IMR-90 (cell line): Measurements from ENCODE around the gene RNPEP.

Experiments used
- CEBPB ChIP-seq: IDR thresholded peaks from 2 replicates; pipeline ENCODE4 v1.6.1; 2012; ENCODE audit warnings: low read depth, low read length, improper control_type of control experiment
- CTCF ChIP-seq: conservative IDR thresholded peaks from 2 replicates; pipeline ENCODE4 v1.5.1; 2012; ENCODE audit warnings: mild to moderate bottlenecking, low read depth, low read length, improper control_type of control experiment
- FOS ChIP-seq: fragments of 150-350 bp; IDR thresholded peaks from 2 replicates; pipeline ENCODE4 v1.6.1; 2016; ENCODE audit warnings: low read depth, low read length
- MAFK ChIP-seq: IDR thresholded peaks from 2 replicates; pipeline ENCODE4 v1.6.1; 2012; ENCODE audit warnings: low read depth, low read length, improper control_type of control experiment
- MXI1 ChIP-seq: IDR thresholded peaks from 2 replicates; pipeline ENCODE4 v1.6.1; 2012; ENCODE audit warnings: low read depth, mild to moderate bottlenecking, low read length, moderate library complexity, borderline replicate concordance
- NFE2L2 ChIP-seq: fragments of 150-350 bp; IDR thresholded peaks from 2 replicates; pipeline ENCODE4 v1.6.1; 2016; ENCODE audit warnings: low read depth, mild to moderate bottlenecking, low read length
- POLR2A ChIP-seq: IDR thresholded peaks from 2 replicates; pipeline ENCODE4 v1.6.1; 2012; ENCODE audit warnings: mild to moderate bottlenecking, low read depth, low read length
- TF ChIP-seq, protein P1 (sequence below): fragments of 150-350 bp; IDR thresholded peaks from 2 replicates; pipeline ENCODE4 v1.6.1; 2016; ENCODE audit warnings: low read depth, mild to moderate bottlenecking, low read length, moderate library complexity, borderline replicate concordance

DNA sequence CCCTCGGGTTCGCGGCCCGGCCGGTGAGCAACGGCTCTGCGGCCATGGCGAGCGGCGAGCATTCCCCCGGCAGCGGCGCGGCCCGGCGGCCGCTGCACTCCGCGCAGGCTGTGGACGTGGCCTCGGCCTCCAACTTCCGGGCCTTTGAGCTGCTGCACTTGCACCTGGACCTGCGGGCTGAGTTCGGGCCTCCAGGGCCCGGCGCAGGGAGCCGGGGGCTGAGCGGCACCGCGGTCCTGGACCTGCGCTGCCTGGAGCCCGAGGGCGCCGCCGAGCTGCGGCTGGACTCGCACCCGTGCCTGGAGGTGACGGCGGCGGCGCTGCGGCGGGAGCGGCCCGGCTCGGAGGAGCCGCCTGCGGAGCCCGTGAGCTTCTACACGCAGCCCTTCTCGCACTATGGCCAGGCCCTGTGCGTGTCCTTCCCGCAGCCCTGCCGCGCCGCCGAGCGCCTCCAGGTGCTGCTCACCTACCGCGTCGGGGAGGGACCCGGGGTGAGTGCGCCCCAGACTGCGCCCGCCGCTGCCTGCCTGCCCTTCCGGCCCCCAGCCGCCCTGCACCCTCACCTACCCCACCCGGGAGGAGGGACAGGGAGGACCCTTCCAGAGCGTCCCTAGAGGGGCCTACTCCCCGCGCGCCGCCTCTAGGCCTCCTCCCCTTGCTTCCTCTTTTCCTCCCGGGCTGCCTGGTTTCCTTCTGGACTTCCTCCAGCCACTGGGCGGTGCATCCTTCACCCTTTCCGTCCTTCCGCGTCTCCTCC lies at the start of gene RNPEP:
- no peak for TF ChIP-seq NFE2L2
- TF ChIP-seq FOS, result no peak
- no peak for TF ChIP-seq CEBPB
- TF ChIP-seq CTCF, result peak; percentile 14; the same call in 1 of the 2 replicates
- TF ChIP-seq POLR2A, result peak; percentile 85
- 0 out of 2 replicates have a peak, but pooled peaks have one; percentile 25 for TF ChIP-seq MXI1
- TF ChIP-seq MAFK, result no peak
- TF ChIP-seq, protein P1, sequence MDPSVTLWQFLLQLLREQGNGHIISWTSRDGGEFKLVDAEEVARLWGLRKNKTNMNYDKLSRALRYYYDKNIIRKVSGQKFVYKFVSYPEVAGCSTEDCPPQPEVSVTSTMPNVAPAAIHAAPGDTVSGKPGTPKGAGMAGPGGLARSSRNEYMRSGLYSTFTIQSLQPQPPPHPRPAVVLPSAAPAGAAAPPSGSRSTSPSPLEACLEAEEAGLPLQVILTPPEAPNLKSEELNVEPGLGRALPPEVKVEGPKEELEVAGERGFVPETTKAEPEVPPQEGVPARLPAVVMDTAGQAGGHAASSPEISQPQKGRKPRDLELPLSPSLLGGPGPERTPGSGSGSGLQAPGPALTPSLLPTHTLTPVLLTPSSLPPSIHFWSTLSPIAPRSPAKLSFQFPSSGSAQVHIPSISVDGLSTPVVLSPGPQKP, result no peak
